Regular cardiac myocyte (primary cell): ENCODE data around the gene FUT6. TPM values are rescaled to one million over a fixed set of nuclear protein-coding genes. Genes with fewer than 3 reads are reported as not detected.

Experiments
- total RNA-seq: library from RNA; depleted of rRNA; stranded (reverse); fragments of >200 nt; gene quantifications from 2 replicates; pipeline ENCODE4 v1.2.3, GENCODE V29; 2014

The FUT6 gene, protein sequence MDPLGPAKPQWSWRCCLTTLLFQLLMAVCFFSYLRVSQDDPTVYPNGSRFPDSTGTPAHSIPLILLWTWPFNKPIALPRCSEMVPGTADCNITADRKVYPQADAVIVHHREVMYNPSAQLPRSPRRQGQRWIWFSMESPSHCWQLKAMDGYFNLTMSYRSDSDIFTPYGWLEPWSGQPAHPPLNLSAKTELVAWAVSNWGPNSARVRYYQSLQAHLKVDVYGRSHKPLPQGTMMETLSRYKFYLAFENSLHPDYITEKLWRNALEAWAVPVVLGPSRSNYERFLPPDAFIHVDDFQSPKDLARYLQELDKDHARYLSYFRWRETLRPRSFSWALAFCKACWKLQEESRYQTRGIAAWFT
- not detected in 2 replicates for total RNA-seq

DNA sequence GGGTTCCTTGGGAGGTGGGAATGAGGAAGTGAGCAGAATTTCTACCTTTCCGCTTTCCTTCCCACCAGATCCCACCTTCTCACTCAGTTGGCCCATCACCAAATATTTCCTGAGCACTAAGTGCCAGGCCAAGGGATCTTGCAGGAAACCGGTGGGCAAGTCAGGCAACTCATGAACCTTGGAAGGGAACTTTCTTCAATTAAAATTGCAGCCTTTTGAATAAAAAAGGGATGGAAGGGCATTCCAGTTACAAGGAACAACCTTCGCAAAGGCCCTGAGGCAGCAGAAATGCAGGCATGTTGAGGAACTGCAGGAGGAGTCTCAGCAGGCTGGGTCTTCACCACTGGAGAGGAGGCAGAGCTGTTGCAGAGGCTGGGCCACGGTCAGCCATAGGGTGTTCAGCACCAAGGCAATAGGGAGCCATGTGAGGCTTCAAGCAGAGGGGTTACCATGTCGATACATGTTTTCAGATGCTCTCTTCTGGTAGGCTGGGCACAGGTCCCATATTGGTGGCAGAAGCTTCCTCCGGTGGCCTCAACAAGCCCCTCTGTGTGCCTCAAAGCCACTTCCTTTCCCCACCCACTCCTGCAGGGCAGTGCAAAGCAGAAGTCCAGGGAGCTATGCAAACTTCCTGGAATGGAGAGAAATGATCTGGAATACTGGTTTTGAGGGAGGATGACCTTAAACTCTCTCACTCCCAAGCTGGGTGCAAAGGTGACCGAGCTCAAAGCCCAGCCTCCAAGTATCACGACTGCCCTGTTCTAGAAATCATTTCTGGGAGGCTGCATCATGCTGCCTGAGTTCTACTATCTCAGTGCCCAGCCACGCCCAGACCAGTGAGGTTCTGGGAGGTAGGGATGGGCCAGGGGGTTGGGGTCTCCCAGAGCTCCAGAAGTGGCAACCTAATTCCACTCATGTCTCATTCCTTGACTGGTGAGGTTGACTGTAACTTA lies at the start of gene FUT6:
Gene FUT6 (minus strand): TSS at position 638 of the 953 bp plus-strand sequence. CDS start 7,135 bp downstream, outside the sequence.

DNA sequence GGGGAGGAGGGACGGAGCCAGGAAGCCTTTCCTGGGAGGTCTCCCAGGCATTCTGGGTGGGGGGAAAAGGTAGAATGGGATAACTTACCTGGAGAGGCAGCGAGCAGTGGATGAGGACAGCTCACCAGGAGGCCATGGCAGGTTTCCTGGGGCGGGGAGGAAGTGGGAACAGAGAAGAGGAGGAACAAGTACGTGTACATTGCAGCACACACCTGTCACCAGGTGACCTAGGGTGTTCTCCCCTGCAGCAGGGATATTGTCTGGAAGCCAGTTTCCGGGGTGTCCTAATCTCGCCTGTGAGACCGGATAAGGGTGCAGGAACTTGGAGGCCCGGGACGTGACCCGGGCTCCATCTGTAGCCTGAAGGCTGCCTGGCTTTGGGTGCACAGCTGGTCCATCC lies 11.8 kb upstream of the FUT6 start, which contains the start of gene FUT3:
Gene FUT3 (minus strand): TSS at position 148 of the 400 bp plus-strand sequence.

DNA sequence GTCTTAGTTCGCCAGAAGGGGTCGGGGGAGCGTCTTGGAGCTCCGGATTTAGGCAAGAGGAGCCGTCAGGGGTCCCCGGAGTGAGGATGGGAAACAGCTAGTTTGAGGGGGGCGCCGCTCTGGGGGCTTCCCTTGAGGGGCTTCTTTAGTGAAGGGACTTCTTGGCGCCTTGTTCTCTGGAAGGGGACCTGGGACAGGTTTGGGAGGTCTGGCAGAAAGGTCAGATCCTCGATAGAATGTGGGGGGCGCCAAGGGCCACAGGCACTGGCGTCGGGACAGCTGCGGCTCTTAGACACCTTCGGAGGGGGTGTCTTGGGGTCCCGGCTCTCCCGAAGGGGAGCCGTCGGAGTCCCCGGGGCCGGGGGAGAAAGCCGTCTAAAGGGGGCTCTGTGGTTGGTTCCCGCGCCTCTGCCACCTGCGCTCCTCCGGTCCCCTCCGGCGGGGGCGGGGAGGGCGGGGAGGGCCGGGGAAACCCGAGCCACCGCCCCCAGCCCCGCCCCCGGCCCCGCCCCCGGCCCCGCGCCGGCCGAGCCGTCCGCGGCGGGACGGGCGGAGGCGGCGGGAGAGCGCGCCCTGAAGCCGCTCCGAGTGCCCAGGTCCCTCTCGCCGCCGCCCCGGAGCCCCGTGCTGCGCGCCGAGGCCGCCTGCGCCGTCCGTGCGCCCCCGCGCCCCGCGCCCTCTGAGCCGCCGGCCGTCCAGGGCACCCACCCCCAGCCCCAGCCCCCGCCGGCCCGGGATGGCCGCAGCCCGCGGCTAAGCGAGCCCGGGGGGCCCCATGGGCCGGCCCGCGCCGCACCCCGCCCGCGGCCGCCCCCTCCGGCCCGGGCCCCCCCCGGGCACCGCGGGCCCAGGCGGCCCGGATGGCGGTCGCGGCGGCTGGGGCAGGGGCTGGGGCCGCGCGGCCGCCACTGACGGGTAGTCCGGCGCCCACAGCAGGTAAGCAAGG lies 34.7 kb downstream of the FUT6 start, which contains the start of gene NRTN:
Gene NRTN (plus strand): TSS at position 552 of the 946 bp plus-strand sequence. CDS start 19,099 bp downstream, outside the sequence.

DNA sequence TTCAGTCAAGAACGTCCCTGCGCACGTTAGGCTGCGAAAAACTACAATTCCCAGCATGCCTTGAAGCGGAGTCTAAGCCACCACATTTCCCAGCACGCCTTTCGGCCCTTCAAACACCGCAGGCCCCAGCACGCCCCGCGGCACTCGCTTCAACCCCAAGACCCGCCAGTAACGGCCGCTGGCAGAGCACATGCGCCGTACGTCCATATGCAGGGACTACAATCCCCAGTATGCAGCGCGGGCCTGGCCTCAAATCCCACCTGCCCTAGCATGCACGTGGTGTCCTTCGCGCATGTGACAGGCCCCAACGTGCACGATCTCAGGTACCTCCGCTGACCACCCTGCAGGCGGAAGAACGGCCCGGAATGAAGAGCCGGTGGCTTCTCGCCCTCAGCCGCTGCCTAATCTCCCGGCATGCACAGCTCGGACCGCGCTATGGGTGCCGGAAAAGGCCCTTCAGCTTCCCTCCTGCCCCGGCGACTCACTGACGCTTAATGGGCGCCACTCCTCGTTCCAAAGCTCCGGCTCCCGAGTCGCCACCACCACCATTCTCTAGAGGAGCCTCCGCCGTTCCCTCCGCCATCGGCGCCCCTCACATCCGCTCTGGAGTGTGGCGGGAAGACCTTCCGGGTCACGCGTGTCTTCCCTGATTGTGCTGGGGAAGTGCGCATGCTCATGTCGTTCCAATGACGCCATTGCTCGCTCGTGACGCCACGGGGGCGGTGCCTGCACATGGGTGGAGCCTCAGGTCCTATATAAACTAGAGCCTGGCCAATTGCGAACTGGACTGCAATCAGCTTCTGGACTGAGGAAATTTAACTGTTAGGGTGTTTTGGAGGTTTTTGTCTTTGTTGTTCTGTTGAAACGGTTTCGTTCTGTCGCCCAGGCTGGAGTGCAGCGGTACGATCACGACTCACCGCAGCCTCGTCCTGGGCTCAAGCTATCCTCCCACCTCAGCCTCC lies 48.7 kb downstream of the FUT6 start, which contains the start of gene DUS3L:
Gene DUS3L (minus strand): TSS at position 605 of the 962 bp plus-strand sequence. CDS start 22 bp downstream, at position 583.

DNA sequence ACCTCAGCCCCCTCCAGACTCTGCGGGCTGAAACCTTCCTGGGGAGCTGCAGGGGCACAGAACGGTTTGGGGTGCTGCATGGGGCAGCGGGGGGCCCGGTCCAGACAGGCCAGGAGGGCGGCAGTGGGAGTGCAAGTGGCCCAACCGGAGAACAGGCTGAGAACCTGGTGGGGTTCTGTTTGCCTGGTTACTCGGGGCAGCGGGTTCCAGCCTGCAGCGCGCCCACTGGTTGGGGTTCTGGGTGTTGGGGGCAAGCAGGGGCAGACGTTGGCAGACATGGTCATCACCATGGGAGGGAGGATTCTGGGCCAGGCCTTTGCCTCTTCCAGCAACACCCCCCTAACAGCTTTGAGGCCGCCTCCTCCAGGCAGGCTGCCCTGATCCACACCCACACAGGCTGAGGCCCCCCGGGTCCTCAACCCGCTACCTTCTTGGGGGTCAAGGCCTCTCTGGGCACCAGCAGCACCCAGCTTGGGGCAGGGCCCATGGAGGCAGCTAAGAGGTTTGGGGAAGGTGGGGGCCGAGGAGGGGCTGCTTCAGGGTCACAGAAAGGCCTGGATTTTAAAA lies 54.8 kb downstream of the FUT6 start, which contains the start of gene PRR22:
Gene PRR22 (minus strand): TSS at position 166 of the 567 bp plus-strand sequence. CDS start 86 bp downstream, at position 80.

Other genes with a start within 250 kb of the FUT6 start
- 37.8 and 41.4 TPM in 2 replicates for gene SAFB2, start 216.9 kb downstream of the FUT6 start, total RNA-seq
- 36.9 and 71.9 TPM in 2 replicates for gene SAFB, start 216.6 kb downstream of the FUT6 start, total RNA-seq
- 25.1 and 32.2 TPM in 2 replicates for gene MICOS13, start 159.2 kb downstream of the FUT6 start, total RNA-seq
- 5.4 and 20.0 TPM in 2 replicates for gene HSD11B1L, start 158.7 kb downstream of the FUT6 start, total RNA-seq
- 522 and 545 TPM in 2 replicates for gene RPL36, start 149.4 kb downstream of the FUT6 start, total RNA-seq
- gene LONP1, start 119.6 kb downstream of the FUT6 start, total RNA-seq, result 135 and 146 TPM in 2 replicates
- not detected in 2 replicates for gene CATSPERD, start 119.1 kb downstream of the FUT6 start, total RNA-seq
- under 0.01 and 0.19 TPM in 2 replicates for gene PRR22, start 55.0 kb downstream of the FUT6 start, total RNA-seq
- 21.4 and 44.1 TPM in 2 replicates for gene DUS3L, start 48.5 kb downstream of the FUT6 start, total RNA-seq
- gene NRTN, start 34.6 kb downstream of the FUT6 start, total RNA-seq, result 0.28 TPM in 1 of 2 replicates, not detected in the other
- gene FUT3, start 11.7 kb upstream of the FUT6 start, total RNA-seq, result under 0.01 TPM in 1 of 2 replicates, not detected in the other
- gene FUT5, start 30.8 kb upstream of the FUT6 start, total RNA-seq, result not detected in 2 replicates
- 348 and 403 TPM in 2 replicates for gene NDUFA11, start 64.1 kb upstream of the FUT6 start, total RNA-seq
- 2.5 and 5.4 TPM in 2 replicates for gene VMAC, start 65.2 kb upstream of the FUT6 start, total RNA-seq
- 2.1 and 3.7 TPM in 2 replicates for gene CAPS, start 74.6 kb upstream of the FUT6 start, total RNA-seq
- gene RANBP3, start 138.4 kb upstream of the FUT6 start, total RNA-seq, result 30.4 and 36.2 TPM in 2 replicates